Stimulated activated CD8-positive, alpha-beta memory T cell treated with anti-CD3 and anti-CD28 coated beads, Interleukin-4, amount 100 ng/mL, for 4 hours (primary cell): ENCODE data around the gene PBRM1.

ENCODE experiments used
- DNase-seq, 2 donors: peaks; one replicate each; pipeline ENCODE4 v3.0.0-alpha.2; 2020; ENCODE audit warnings: low read depth in 2 of 2, low spot score in 1 of 2

The PBRM1 gene

GRCh38 chr3:52512727-52513126, 173.0 kb downstream of the PBRM1 start:
- no peak for DNase-seq

GRCh38 chr3:52512105-52512504, 173.6 kb downstream of the PBRM1 start:
- no peak for DNase-seq

- no peak for DNase-seq
These were observed 174.2 kb downstream of the PBRM1 start for GRCh38 chr3:52511509-52511908.

- DNase-seq, result no peak
These were observed 175.9 kb downstream of the PBRM1 start for GRCh38 chr3:52509753-52510328.

GRCh38 chr3:52507359-52507758, 178.4 kb downstream of the PBRM1 start:
- DNase-seq, result no peak

- DNase-seq, result no peak
These were observed 179.3 kb downstream of the PBRM1 start for GRCh38 chr3:52506266-52506966.

- no peak for DNase-seq
These were observed 180.7 kb downstream of the PBRM1 start for GRCh38 chr3:52504977-52505376.

- DNase-seq, result no peak
These were observed 181.8 kb downstream of the PBRM1 start for GRCh38 chr3:52503788-52504424.

- no peak for DNase-seq
These were observed 182.8 kb downstream of the PBRM1 start for GRCh38 chr3:52502808-52503350.

GRCh38 chr3:52502001-52502400, 183.7 kb downstream of the PBRM1 start:
- DNase-seq, result no peak

- DNase-seq, result no peak
These were observed 184.7 kb downstream of the PBRM1 start for GRCh38 chr3:52501046-52501445.

- no peak for DNase-seq
These were observed 187.3 kb downstream of the PBRM1 start for GRCh38 chr3:52498137-52499054.

- no peak for DNase-seq
These were observed 189.7 kb downstream of the PBRM1 start for GRCh38 chr3:52495777-52496602.
